ENCODE measurements around the gene HIVEP3. TPM values are rescaled to one million over a fixed set of nuclear protein-coding genes. Genes with fewer than 3 reads are reported as not detected.

HIVEP3 gene
- total RNA-seq, 1 donor from 2014 or later = 11.6 TPM

DNA sequence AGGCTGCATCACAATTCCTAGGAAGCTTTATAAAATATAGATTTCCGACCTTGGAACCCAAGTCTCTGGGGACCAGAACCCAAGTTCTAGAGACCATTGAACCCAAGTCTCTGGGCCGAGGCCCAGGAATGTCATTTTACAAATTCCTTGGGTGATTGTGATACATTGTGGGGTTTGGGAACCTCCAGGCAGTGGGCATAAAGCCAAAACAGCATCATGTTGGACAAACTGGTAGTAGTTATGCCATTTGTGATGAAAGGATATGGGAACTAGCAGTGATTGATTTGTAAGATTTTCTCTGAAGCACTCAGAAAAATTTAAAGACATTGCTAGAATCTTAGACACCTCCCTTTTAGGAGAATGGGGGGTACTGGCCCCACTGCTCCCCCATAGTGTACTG lies 160.2 kb downstream of the HIVEP3 start:
- Histone ChIP-seq H3K4me1 (peaks cover 12% of the 10 kb centered on the region), H3K27me3 (ENCODE audit: low read depth) (no peaks in the 10 kb centered on the region), H3K27ac (no peak overlapping the region), H3K9me3 (no peaks in the 10 kb centered on the region), H3K4me3 (no peak overlapping the region), H3K36me3 (no peaks in the 10 kb centered on the region)
- TF ChIP-seq, protein P1, sequence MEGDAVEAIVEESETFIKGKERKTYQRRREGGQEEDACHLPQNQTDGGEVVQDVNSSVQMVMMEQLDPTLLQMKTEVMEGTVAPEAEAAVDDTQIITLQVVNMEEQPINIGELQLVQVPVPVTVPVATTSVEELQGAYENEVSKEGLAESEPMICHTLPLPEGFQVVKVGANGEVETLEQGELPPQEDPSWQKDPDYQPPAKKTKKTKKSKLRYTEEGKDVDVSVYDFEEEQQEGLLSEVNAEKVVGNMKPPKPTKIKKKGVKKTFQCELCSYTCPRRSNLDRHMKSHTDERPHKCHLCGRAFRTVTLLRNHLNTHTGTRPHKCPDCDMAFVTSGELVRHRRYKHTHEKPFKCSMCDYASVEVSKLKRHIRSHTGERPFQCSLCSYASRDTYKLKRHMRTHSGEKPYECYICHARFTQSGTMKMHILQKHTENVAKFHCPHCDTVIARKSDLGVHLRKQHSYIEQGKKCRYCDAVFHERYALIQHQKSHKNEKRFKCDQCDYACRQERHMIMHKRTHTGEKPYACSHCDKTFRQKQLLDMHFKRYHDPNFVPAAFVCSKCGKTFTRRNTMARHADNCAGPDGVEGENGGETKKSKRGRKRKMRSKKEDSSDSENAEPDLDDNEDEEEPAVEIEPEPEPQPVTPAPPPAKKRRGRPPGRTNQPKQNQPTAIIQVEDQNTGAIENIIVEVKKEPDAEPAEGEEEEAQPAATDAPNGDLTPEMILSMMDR (IDR thresholded peaks at IDR 0.05) = no peak
- intact Hi-C loops (cut with DNase I) = no loop called here
- DNase-seq (no peak), ATAC-seq (no peak)

DNA sequence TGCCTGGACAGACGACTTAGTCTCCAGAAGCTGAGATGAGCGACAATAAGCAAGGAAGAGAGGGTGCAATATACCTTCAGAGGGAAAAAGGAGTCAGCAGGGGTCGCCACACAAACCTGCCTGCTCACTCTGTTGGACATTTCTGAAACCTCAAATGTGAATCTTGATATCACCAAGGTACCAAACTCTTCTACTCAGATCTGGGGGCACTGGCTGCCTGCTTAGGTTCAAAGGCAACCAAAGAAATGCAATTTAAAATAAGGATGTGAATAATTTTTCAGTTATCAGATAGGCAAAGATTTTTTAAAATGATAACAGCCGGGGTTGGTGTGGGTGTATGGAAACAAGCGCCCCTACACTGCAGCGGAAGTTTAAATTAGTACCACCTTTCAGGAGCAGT lies 164.2 kb downstream of the HIVEP3 start:
- Histone ChIP-seq H3K27me3 (ENCODE audit: low read depth) (no peaks in the 10 kb centered on the region), H3K4me3 (no peak overlapping the region), H3K27ac (no peak overlapping the region), H3K4me1 (peaks cover 36% of the 10 kb centered on the region), H3K9me3 (no peaks in the 10 kb centered on the region), H3K36me3 (no peaks in the 10 kb centered on the region)
- TF ChIP-seq, protein P1 (IDR thresholded peaks at IDR 0.05) = no peak
- ATAC-seq (no peak), DNase-seq (no peak)
- intact Hi-C loops (cut with DNase I) = no loop called here

DNA sequence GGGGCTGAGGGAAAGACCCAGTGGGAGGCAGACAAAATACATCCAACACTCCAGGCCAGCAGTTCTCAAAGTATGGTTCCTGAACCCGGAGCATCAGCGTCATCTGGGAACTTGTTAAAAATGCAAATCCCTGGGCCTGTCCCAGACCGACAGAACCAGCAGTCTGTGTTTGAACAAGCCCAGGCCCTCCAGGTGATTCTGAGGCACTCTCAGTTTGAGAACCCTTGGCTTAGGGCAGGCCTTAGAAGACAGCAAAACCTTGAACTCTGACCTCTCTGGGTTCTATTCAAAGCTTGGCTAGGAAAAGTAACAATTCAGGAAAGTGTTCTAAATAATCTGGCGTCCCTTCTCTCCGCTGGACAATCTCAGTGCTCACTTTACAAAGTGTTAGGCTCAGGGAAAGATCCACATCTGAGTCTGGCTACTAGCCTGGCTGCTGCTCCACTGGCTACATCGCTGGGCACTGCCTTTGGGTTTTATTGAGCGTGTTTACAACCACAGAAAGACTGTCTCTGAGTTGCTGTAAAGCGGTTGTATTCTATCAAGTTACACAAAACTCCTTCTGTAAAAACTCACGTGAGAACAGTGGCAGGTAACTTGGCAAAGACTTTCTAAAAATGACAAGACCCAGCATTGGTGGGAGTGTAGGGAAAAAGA lies 166.1 kb downstream of the HIVEP3 start:
- intact Hi-C loops (cut with DNase I) = no loop called here
- Histone ChIP-seq H3K36me3 (no peaks in the 10 kb centered on the region), H3K4me3 (no peak overlapping the region), H3K9me3 (no peaks in the 10 kb centered on the region), H3K27me3 (ENCODE audit: low read depth) (no peaks in the 10 kb centered on the region), H3K27ac (no peak overlapping the region), H3K4me1 (peaks cover 29% of the 10 kb centered on the region)
- peak in 1 of 2 donors; percentile 14 for ATAC-seq
- DNase-seq = no peak
- TF ChIP-seq, protein P1 (IDR thresholded peaks at IDR 0.05) = no peak

DNA sequence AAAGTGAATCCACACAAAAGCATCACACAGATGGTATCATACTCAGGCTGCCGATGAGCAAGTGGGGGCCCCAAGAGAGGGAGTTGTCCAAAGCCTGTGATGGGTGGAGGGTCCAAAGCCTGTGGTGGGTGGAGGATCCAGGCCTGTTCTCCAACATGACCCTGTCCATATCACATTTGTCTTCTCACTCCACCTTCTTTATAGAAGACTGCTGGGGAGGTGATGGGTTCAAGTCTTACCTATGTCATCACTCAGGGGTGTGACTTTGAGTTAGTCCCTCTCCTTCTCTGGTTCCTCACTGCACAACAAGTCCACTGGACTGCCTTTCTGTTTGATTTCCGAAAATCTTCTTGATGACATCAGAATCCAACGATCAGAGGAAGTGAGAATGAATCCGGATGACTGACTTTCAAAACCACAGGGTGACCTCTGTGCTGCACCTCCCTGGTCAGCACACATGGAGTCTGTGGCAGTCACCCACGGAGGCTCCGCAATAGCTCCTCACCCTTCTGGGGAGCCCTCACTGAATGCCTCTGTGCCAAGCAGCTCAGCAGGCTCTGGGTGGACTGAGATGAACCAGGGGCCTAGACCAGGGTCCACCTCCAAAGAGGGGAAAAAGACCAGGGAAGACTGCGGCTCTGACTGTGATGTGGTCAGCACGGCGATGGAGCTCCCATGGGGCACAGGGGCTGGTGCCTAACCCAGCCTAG lies 166.8 kb downstream of the HIVEP3 start:
- Histone ChIP-seq H3K36me3 (no peaks in the 10 kb centered on the region), H3K27ac (peak overlapping the region; percentile 53), H3K4me3 (no peak overlapping the region), H3K27me3 (ENCODE audit: low read depth) (no peaks in the 10 kb centered on the region), H3K9me3 (no peaks in the 10 kb centered on the region), H3K4me1 (peaks cover 29% of the 10 kb centered on the region)
- TF ChIP-seq, protein P1 (IDR thresholded peaks at IDR 0.05) = no peak
- ATAC-seq (peak; percentile 84 to 85), DNase-seq (peak; percentile 76)
- intact Hi-C loops (cut with DNase I) = no loop called here

DNA sequence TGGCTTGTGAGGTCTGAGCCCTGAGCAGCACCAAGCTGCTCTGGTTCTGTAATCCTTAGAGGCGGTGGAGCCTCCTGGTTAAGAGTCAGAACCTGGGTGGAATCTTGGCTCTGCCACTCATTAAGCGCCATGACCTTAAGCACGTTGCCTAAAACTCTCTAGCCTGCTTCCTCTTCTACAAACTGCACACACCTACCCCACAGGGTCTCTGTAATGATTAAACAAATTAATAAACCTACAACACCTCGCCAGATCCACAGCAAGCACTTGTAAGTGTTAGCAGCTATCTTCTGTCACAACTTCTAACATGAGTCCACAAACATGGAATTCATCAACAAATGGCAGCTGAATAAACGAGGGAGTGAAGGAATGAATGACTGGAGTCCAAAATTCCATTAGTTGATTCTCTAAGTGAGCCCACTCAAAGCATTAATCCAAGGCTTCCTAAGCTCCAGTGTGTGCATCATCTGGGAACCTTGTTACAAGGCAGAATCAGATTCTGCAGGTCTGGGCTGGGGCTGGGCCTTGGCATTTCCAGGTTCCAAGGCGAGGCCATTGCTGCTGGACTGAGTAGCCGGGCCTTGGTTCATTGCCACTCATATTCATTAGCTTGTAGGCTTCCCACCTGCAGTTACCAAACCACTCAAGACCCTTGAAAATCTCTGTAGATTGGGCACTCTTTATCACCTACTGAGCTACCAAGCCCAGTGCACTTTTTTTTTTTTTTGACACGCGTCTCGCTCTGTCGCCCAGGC lies 168.6 kb downstream of the HIVEP3 start:
- intact Hi-C loops (cut with DNase I) = no loop called here
- TF ChIP-seq, protein P1 (IDR thresholded peaks at IDR 0.05) = no peak
- no peak for DNase-seq

More for the DNA sequence above, 168.6 kb downstream of the HIVEP3 start:
- Histone ChIP-seq H3K9me3 (no peaks in the 10 kb centered on the region), H3K4me1 (peaks cover 29% of the 10 kb centered on the region), H3K27ac (no peak overlapping the region), H3K36me3 (no peaks in the 10 kb centered on the region), H3K4me3 (no peak overlapping the region), H3K27me3 (ENCODE audit: low read depth) (no peaks in the 10 kb centered on the region)
- ATAC-seq = no peak
